ENCODE results near the gene GSTM4. TPM values are rescaled to one million over a fixed set of nuclear protein-coding genes. Genes with fewer than 3 reads are reported as not detected.

GSTM4 gene
- total and polyA plus RNA-seq, 9 of the 15 experiments (the other 6 are each of a cell fraction or from before 2014, with no cell fraction given): 18.8 to 53.4 (median 38.8) TPM

DNA sequence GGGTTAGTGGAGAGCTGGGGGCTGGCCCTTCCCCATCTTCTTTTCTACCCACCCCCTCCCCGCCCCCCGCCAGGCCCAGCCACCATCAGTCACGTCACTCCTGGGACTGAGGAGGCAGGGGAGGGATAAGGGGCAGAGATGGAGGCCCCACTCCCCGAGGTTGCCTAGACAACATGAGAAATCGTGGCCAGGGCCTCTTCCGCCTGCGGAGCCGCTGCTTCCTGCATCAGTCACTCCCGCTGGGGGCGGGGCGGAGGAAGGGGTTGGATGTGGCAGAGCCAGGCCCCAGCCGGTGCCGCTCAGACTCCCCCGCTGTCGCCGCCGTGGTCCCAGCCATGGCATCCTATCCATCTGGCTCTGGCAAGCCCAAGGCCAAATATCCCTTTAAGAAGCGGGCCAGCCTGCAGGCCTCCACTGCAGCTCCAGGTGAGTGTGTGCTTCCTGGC is 35.0 kb upstream of the GSTM4 start (continued):
- TF ChIP-seq NONO (IDR thresholded peaks at IDR 0.05; ENCODE audit: low read depth in 2 of 2, low read length in 1 of 2) (no peak), POLR3G (IDR thresholded peaks at IDR 0.05; ENCODE audit: extremely low read depth, insufficient read length, insufficient replicate concordance) (no peak), ELF4 (CRISPR knock-in tag; IDR thresholded peaks at IDR 0.05) (0 out of 2 replicates have a peak, but pooled peaks have one; percentile 36), IRF2 (CRISPR knock-in tag; IDR thresholded peaks at IDR 0.05) (no peak), U2AF1 (optimal IDR thresholded peaks at IDR 0.05; ENCODE audit: low read depth, low read length) (no peak), SNRNP70 (optimal IDR thresholded peaks at IDR 0.05; ENCODE audit: low read depth, low read length) (no peak), HMG20B (CRISPR knock-in tag; IDR thresholded peaks at IDR 0.05) (no peak), KAT8 (IDR thresholded peaks at IDR 0.05; ENCODE audit: low read depth) (no peak), TRIM24 (IDR thresholded peaks at IDR 0.05) (no peak), ZNF23 (CRISPR knock-in tag; IDR thresholded peaks at IDR 0.05) (no peak), CXXC5 (CRISPR knock-in tag; IDR thresholded peaks at IDR 0.05) (peak; percentile 53; the same call in 1 of the 2 replicates), RBM39 (optimal IDR thresholded peaks at IDR 0.05; ENCODE audit: low read depth, low read length) (no peak), HCFC1 (IDR thresholded peaks at IDR 0.05; ENCODE audit: low read depth, low read length) (no peak)
- TF ChIP-seq, protein P1, sequence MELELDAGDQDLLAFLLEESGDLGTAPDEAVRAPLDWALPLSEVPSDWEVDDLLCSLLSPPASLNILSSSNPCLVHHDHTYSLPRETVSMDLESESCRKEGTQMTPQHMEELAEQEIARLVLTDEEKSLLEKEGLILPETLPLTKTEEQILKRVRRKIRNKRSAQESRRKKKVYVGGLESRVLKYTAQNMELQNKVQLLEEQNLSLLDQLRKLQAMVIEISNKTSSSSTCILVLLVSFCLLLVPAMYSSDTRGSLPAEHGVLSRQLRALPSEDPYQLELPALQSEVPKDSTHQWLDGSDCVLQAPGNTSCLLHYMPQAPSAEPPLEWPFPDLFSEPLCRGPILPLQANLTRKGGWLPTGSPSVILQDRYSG (tag; conservative IDR thresholded peaks at IDR 0.05; ENCODE audit: low read depth): no peak
- TF ChIP-seq, protein P2, sequence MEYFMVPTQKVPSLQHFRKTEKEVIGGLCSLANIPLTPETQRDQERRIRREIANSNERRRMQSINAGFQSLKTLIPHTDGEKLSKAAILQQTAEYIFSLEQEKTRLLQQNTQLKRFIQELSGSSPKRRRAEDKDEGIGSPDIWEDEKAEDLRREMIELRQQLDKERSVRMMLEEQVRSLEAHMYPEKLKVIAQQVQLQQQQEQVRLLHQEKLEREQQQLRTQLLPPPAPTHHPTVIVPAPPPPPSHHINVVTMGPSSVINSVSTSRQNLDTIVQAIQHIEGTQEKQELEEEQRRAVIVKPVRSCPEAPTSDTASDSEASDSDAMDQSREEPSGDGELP (CRISPR knock-in tag; IDR thresholded peaks at IDR 0.05; ENCODE audit: borderline replicate concordance): peak; percentile 45; the same call in 1 of the 2 replicates
- TF ChIP-seq, protein P3, sequence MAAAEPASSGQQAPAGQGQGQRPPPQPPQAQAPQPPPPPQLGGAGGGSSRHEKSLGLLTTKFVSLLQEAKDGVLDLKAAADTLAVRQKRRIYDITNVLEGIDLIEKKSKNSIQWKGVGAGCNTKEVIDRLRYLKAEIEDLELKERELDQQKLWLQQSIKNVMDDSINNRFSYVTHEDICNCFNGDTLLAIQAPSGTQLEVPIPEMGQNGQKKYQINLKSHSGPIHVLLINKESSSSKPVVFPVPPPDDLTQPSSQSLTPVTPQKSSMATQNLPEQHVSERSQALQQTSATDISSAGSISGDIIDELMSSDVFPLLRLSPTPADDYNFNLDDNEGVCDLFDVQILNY (CRISPR knock-in tag; IDR thresholded peaks at IDR 0.05): no peak
- TF ChIP-seq, protein P4, sequence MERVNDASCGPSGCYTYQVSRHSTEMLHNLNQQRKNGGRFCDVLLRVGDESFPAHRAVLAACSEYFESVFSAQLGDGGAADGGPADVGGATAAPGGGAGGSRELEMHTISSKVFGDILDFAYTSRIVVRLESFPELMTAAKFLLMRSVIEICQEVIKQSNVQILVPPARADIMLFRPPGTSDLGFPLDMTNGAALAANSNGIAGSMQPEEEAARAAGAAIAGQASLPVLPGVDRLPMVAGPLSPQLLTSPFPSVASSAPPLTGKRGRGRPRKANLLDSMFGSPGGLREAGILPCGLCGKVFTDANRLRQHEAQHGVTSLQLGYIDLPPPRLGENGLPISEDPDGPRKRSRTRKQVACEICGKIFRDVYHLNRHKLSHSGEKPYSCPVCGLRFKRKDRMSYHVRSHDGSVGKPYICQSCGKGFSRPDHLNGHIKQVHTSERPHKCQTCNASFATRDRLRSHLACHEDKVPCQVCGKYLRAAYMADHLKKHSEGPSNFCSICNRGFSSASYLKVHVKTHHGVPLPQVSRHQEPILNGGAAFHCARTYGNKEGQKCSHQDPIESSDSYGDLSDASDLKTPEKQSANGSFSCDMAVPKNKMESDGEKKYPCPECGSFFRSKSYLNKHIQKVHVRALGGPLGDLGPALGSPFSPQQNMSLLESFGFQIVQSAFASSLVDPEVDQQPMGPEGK (CRISPR knock-in tag; IDR thresholded peaks at IDR 0.05; ENCODE audit: borderline replicate concordance): no peak
- TF ChIP-seq, protein P5, sequence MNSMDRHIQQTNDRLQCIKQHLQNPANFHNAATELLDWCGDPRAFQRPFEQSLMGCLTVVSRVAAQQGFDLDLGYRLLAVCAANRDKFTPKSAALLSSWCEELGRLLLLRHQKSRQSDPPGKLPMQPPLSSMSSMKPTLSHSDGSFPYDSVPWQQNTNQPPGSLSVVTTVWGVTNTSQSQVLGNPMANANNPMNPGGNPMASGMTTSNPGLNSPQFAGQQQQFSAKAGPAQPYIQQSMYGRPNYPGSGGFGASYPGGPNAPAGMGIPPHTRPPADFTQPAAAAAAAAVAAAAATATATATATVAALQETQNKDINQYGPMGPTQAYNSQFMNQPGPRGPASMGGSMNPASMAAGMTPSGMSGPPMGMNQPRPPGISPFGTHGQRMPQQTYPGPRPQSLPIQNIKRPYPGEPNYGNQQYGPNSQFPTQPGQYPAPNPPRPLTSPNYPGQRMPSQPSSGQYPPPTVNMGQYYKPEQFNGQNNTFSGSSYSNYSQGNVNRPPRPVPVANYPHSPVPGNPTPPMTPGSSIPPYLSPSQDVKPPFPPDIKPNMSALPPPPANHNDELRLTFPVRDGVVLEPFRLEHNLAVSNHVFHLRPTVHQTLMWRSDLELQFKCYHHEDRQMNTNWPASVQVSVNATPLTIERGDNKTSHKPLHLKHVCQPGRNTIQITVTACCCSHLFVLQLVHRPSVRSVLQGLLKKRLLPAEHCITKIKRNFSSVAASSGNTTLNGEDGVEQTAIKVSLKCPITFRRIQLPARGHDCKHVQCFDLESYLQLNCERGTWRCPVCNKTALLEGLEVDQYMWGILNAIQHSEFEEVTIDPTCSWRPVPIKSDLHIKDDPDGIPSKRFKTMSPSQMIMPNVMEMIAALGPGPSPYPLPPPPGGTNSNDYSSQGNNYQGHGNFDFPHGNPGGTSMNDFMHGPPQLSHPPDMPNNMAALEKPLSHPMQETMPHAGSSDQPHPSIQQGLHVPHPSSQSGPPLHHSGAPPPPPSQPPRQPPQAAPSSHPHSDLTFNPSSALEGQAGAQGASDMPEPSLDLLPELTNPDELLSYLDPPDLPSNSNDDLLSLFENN (IDR thresholded peaks at IDR 0.05; ENCODE audit: low read depth in 2 of 2, low read length in 2 of 2): no peak

All from K562 (cell line).